Heart right ventricle (tissue), 16 donors: Measurements from ENCODE around the gene SVOP. TPM values are rescaled to one million over a fixed set of nuclear protein-coding genes. Genes with fewer than 3 reads are reported as not detected.

ENCODE experiments used
- ATAC-seq, 8 donors: fragments of 200-7000 bp; cut with Tn5 transposase; one replicate each; pipeline ENCODE4 v1.9.1; 2020; ENCODE audit warnings: mild to moderate bottlenecking in 8 of 8, moderate library complexity in 8 of 8, moderate number of reproducible peaks in 1 of 8
- DNase-seq, 2 donors: peaks; one replicate each; pipeline ENCODE4 v3.0.0-alpha.2; 2020
- H3K27ac ChIP-seq, 10 donors: fragments of 200-600 bp; sonication (generic) in 2 of 10; one replicate each; pipeline versions ENCODE4 v1.5.0 to v1.8.0; 2020 to 2022; ENCODE audit warnings: mild to moderate bottlenecking in 3 of 10
- H3K27me3 ChIP-seq, 7 donors: fragments of 200-600 bp; one replicate each; pipeline ENCODE4 v1.8.0; 2021 to 2022; ENCODE audit warnings: mild to moderate bottlenecking in 2 of 7
- H3K36me3 ChIP-seq, 9 donors: fragments of 200-600 bp; sonication (generic) in 1 of 9; one replicate each; pipeline versions ENCODE4 v1.5.0 to v1.8.0; 2020 to 2022; ENCODE audit warnings: mild to moderate bottlenecking in 2 of 9
- H3K4me1 ChIP-seq, 9 donors: fragments of 200-600 bp; sonication (generic) in 1 of 9; one replicate each; pipeline versions ENCODE4 v1.5.0 to v1.8.0; 2020 to 2022; ENCODE audit warnings: mild to moderate bottlenecking in 4 of 9
- H3K4me3 ChIP-seq, 10 donors: fragments of 200-600 bp; sonication (generic) in 2 of 10; one replicate each; pipeline versions ENCODE4 v1.5.0 to v1.8.0; 2020 to 2022; ENCODE audit warnings: mild to moderate bottlenecking in 7 of 10, moderate library complexity in 2 of 10
- H3K9me3 ChIP-seq, 11 donors: fragments of 200-600 bp in 10 of 11; sonication (generic) in 2 of 11; one replicate each; pipeline versions ENCODE4 v1.5.0 to v1.8.0; 2013 to 2022; ENCODE audit warnings: mild to moderate bottlenecking in 2 of 11, control low read depth in 1 of 11, moderate library complexity in 1 of 11
- WGBS, 2 donors: extraction: QIAGEN DNeasy Blood & Tissue Kit; methylation state at CpG; one replicate each; pipeline ENCODE4 v1.1.7; 2013; ENCODE audit warnings: inconsistent platforms in 1 of 2; 5-methylcytosine and 5-hydroxymethylcytosine counted together
- intact Hi-C, 10 donors: fragments of 100-400 bp; cut with DNase I; formaldehyde crosslinking; loops; one replicate each; pipeline versions ENCODE4 v1.11.1 to v1.14.2; 2022
- polyA plus RNA-seq, 2 donors: library from polyadenylated mRNA; stranded (reverse); fragments of 200-250 nt; gene quantifications; one replicate each; pipeline ENCODE4 v1.2.3, GENCODE V29; 2013
- total RNA-seq, 10 donors: library from RNA; stranded (reverse); fragmentation: NEBNext Ultra II Directional in 3 of 10; extraction: Animal tissue kit (Norgen Biotek cat#: 25700) in 3 of 10; gene quantifications; one replicate each; pipeline versions ENCODE4 v1.2.1 to v1.2.4, GENCODE V29; 2021 to 2023
- TF ChIP-seq, protein P1 (sequence below), 9 donors: fragments of 200-600 bp; sonication (generic) in 2 of 9; IDR thresholded peaks; one replicate each; pipeline versions ENCODE4 v1.5.0 to v1.8.0; 2021 to 2022; ENCODE audit warnings: antibody characterized with exemption in 9 of 9, mild to moderate bottlenecking in 5 of 9, moderate library complexity in 1 of 9
- donor health status: Arrhythmogenic right ventricular cardiomyopathy.
- donor health status: ischemic (EF 13 %, LVEDD 7.1; RV severe dilation, severe dysfunction).
- donor health status: healthy with polysubstance abuse.
- donor health status: DM: no; HTN: yes; CAD: no.
- donor health status: DM: no; HTN: no; CAD: no.
- donor health status: ischemic (EF 25% LVEDD 6.9; RV normal size, moderate dysfunction).
- donor health status: ischemic (EF 25% LVEDD 5.7; RV mildly dilated, moderate dysfunction).
- donor health status: healthy.
- donor health status: DM: yes; HTN: yes; CAD: no.
- donor health status: Ischemic cardiomyopathy.
- donor health status: ischemic (EF 35%, LVEDD 5.7; RV mildly dilated, moderate dysfunction).
- donor health status: nonischemic (EF 11% LVEDD 7.7; RV severe dilation, severe dysfunction).
- donor health status: DM: yes; HTN: yes; CAD: no.
- donor health status: PGD.
- donor health status: ischemic (EF 29% LVEDD 5.4; RV normal size, mild dysfunction).
- donor health status: nonischemic (EF 23%, LVEDD 6.1; RV moderate dilation, normal function).

SVOP gene
- total and polyA plus RNA-seq, 12 donors: 0.17 to 2.8 (median 2.0) TPM

DNA sequence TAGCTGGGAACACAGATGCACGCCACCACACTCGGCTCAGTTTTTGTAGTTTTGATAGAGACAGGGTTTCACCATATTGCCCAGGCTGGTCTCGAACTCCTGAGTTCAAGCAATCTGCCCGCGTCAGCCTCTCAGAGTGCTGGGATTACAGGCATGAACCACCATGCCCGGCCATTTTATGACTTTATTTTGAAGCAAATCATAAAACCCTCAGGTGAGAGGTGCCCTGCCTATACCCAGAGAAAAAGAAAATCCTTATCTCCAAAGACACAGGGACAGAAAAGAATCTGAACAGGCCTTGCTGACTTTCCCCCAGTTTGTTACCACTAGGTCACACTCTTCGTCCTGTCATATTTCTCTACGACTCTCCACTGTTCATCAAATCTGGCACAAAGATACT lies 92.2 kb downstream of the SVOP start:
- peaks cover 0 to 6% (median 0%) of the 10 kb centered on the region in 9 donors for H3K4me1 ChIP-seq
- WGBS, 2 donors: 93 to 94% methylated on average over 8 of the region's 8 CpGs
- intact Hi-C loops: no loop called here

DNA sequence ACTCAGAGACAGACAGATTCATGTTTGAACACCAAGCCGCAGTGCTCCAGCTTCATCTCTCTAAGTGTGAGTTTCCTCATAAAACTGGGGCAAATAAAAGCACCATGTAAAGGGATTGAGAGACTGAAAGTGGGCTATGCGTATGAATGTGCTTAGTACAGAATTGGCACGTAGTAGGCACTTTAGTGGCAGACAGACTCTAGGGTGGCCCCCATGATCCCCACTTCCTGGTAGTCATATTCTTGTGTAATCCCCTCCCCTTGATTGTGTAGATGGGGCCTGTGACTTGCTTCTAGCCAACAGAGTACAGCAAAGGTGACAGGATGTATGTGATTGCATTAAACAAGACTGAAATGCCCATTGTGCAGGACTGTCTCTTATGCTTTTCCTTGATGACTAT lies 98.0 kb downstream of the SVOP start:
- no peaks in the 10 kb centered on the region for H3K36me3 ChIP-seq
- intact Hi-C loops: no loop called here
- TF ChIP-seq, protein P1, sequence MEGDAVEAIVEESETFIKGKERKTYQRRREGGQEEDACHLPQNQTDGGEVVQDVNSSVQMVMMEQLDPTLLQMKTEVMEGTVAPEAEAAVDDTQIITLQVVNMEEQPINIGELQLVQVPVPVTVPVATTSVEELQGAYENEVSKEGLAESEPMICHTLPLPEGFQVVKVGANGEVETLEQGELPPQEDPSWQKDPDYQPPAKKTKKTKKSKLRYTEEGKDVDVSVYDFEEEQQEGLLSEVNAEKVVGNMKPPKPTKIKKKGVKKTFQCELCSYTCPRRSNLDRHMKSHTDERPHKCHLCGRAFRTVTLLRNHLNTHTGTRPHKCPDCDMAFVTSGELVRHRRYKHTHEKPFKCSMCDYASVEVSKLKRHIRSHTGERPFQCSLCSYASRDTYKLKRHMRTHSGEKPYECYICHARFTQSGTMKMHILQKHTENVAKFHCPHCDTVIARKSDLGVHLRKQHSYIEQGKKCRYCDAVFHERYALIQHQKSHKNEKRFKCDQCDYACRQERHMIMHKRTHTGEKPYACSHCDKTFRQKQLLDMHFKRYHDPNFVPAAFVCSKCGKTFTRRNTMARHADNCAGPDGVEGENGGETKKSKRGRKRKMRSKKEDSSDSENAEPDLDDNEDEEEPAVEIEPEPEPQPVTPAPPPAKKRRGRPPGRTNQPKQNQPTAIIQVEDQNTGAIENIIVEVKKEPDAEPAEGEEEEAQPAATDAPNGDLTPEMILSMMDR (IDR thresholded peaks at IDR 0.05): no peak
- WGBS, 2 donors: 90 to 93% methylated on average over 3 of the region's 3 CpGs
- H3K4me3 ChIP-seq: no peak overlapping the region
- H3K27me3 ChIP-seq: no peaks in the 10 kb centered on the region
- H3K27ac ChIP-seq: no peak overlapping the region
- DNase-seq: no peak
- ATAC-seq: no peak
- H3K4me1 ChIP-seq: peaks cover 0 to 8% (median 0%) of the 10 kb centered on the region in 9 donors
- peaks cover 0 to 28% (median 0%) of the 10 kb centered on the region in 11 donors for H3K9me3 ChIP-seq

More for the DNA sequence above, 92.2 kb downstream of the SVOP start:
- no peaks in the 10 kb centered on the region for H3K36me3 ChIP-seq
- H3K27ac ChIP-seq: no peak overlapping the region
- H3K27me3 ChIP-seq: no peaks in the 10 kb centered on the region
- ATAC-seq (no peak), DNase-seq (no peak)
- no peak overlapping the region for H3K4me3 ChIP-seq
- TF ChIP-seq, protein P1 (IDR thresholded peaks at IDR 0.05): no peak
- peaks cover 0 to 6% (median 0%) of the 10 kb centered on the region in 11 donors for H3K9me3 ChIP-seq

GRCh38 chr12:108921946-108922345 lies 98.9 kb downstream of the SVOP start:
- WGBS, 2 donors: 64 to 74% methylated on average over 3 of the region's 3 CpGs
- H3K36me3 ChIP-seq: no peaks in the 10 kb centered on the region
- H3K9me3 ChIP-seq: peaks cover 0 to 25% (median 0%) of the 10 kb centered on the region in 11 donors
- TF ChIP-seq, protein P1 (IDR thresholded peaks at IDR 0.05): no peak
- peaks cover 0 to 8% (median 0%) of the 10 kb centered on the region in 9 donors for H3K4me1 ChIP-seq
- no peaks in the 10 kb centered on the region for H3K27me3 ChIP-seq
- intact Hi-C loops: no loop called here
- no peak overlapping the region for H3K4me3 ChIP-seq
- DNase-seq: no peak
- no peak overlapping the region for H3K27ac ChIP-seq
- no peak for ATAC-seq

- peaks cover 0 to 22% (median 0%) of the 10 kb centered on the region in 11 donors for H3K9me3 ChIP-seq
- TF ChIP-seq, protein P1 (IDR thresholded peaks at IDR 0.05): no peak
- 77 to 80% methylated on average over 3 of the region's 3 CpGs for WGBS, 2 donors
- no peaks in the 10 kb centered on the region for H3K27me3 ChIP-seq
- ATAC-seq (peak in 2 of 8 donors; percentile 16 to 41), DNase-seq (no peak)
- intact Hi-C loops: no loop called here
- H3K4me3 ChIP-seq: no peak overlapping the region
- H3K36me3 ChIP-seq: no peaks in the 10 kb centered on the region
- peaks cover 0 to 8% (median 0%) of the 10 kb centered on the region in 9 donors for H3K4me1 ChIP-seq
- H3K27ac ChIP-seq: no peak overlapping the region
Observed at GRCh38 chr12:108918960-108919642, 101.8 kb downstream of the SVOP start.
